HEK293T (cell line): ENCODE results near the gene BRCA1.

Source experiments
- BHLHE40 ChIP-seq: fragments of 450-650 bp; IDR thresholded peaks from 2 replicates; pipeline ENCODE4 v1.6.1; 2016; ENCODE audit warnings: mild to moderate bottlenecking, moderate library complexity, borderline replicate concordance
- CTBP1 ChIP-seq: fragments of 450-650 bp; IDR thresholded peaks from 2 replicates; pipeline ENCODE4 v1.6.1; 2016; ENCODE audit warnings: borderline replicate concordance
- ELF4 ChIP-seq: fragments of 450-650 bp; IDR thresholded peaks from 2 replicates; pipeline ENCODE4 v1.6.1; 2017; ENCODE audit warnings: antibody characterized with exemption
- FOXA1 ChIP-seq: fragments of 450-650 bp; IDR thresholded peaks from 2 replicates; pipeline ENCODE4 v1.6.1; 2016; ENCODE audit warnings: mild to moderate bottlenecking
- FOXM1 ChIP-seq: fragments of 450-650 bp; IDR thresholded peaks from 2 replicates; pipeline ENCODE4 v1.6.1; 2017; ENCODE audit warnings: mild to moderate bottlenecking, borderline replicate concordance
- HDGF ChIP-seq: fragments of 450-650 bp; IDR thresholded peaks from 2 replicates; pipeline ENCODE4 v1.6.1; 2017; ENCODE audit warnings: antibody characterized with exemption, borderline replicate concordance
- L3MBTL2 ChIP-seq: fragments of 450-650 bp; conservative IDR thresholded peaks from 2 replicates; pipeline ENCODE4 v1.6.1; 2016; ENCODE audit warnings: mild to moderate bottlenecking
- LEF1 ChIP-seq: fragments of 450-650 bp; IDR thresholded peaks from 2 replicates; pipeline ENCODE4 v1.6.1; 2017; ENCODE audit warnings: mild to moderate bottlenecking, borderline replicate concordance
- NFRKB ChIP-seq: fragments of 450-650 bp; IDR thresholded peaks from 2 replicates; pipeline ENCODE4 v1.6.1; 2016; ENCODE audit warnings: mild to moderate bottlenecking, moderate library complexity
- PKNOX1 ChIP-seq: fragments of 450-650 bp; IDR thresholded peaks from 2 replicates; pipeline ENCODE4 v1.6.1; 2016
- SP1 ChIP-seq: fragments of 450-650 bp; IDR thresholded peaks from 2 replicates; pipeline ENCODE4 v1.6.1; 2017
- SUZ12 ChIP-seq: fragments of 450-650 bp; IDR thresholded peaks from 2 replicates; pipeline ENCODE4 v1.6.1; 2016; ENCODE audit warnings: mild to moderate bottlenecking
- ZNF384 ChIP-seq: fragments of 450-650 bp; IDR thresholded peaks from 2 replicates; pipeline ENCODE4 v1.6.1; 2016

- TF ChIP-seq HDGF (no peak), BHLHE40 (no peak), FOXA1 (no peak), PKNOX1 (no peak), ZNF384 (no peak), SP1 (no peak), ELF4 (no peak), NFRKB (no peak), LEF1 (no peak), SUZ12 (no peak), L3MBTL2 (no peak), FOXM1 (no peak), CTBP1 (no peak)
Measured at GRCh38 chr17:43056051-43056450, 69.1 kb downstream of the BRCA1 start.
